GM23338 (cell line): ENCODE measurements around the gene MYOCD. TPM values are rescaled to one million over a fixed set of nuclear protein-coding genes. Genes with fewer than 3 reads are reported as not detected.

Source experiments
- ATAC-seq: fragments of 200-7000 bp; cut with Tn5 transposase; 3 replicates; pipeline ENCODE4 v1.9.1; 2020
- DNase-seq: peaks from one replicate; pipeline ENCODE4 v3.0.0-alpha.2; 2015; ENCODE audit warnings: low spot score
- H2AFZ ChIP-seq: fragments of 200-600 bp; sonication (generic); 2 replicates; pipeline ENCODE4 v1.8.0; 2016; ENCODE audit warnings: antibody characterized with exemption, mild to moderate bottlenecking, moderate library complexity
- H3F3A ChIP-seq: fragments of 200-600 bp; sonication (generic); replicated peaks from 2 replicates; pipeline ENCODE4 v1.8.0; 2017; ENCODE audit warnings: antibody characterized with exemption, mixed run types, low read depth
- H3K27ac ChIP-seq: fragments of 200-600 bp; sonication (generic); 2 replicates; pipeline ENCODE4 v1.6.1; 2016; ENCODE audit warnings: low read depth
- H3K27me3 ChIP-seq: fragments of 200-600 bp; sonication (generic); 2 replicates; pipeline ENCODE4 v1.8.0; 2016; ENCODE audit warnings: mild to moderate bottlenecking, mixed run types, moderate library complexity; ENCODE audit not compliant: insufficient read depth
- H3K36me3 ChIP-seq: fragments of 200-600 bp; sonication (generic); 2 replicates; pipeline ENCODE4 v1.8.0; 2016; ENCODE audit warnings: mild to moderate bottlenecking; ENCODE audit not compliant: insufficient read depth
- H3K4me1 ChIP-seq: fragments of 200-600 bp; sonication (generic); 2 replicates; pipeline ENCODE4 v1.8.0; 2016; ENCODE audit warnings: mild to moderate bottlenecking, moderate library complexity; ENCODE audit not compliant: insufficient read depth
- H3K4me2 ChIP-seq: fragments of 200-600 bp; sonication (generic); 2 replicates; pipeline ENCODE4 v1.7.1; 2017; ENCODE audit warnings: mixed run types
- H3K4me3 ChIP-seq: fragments of 200-600 bp; sonication (generic); 2 replicates; pipeline ENCODE4 v1.6.1; 2016; ENCODE audit warnings: mixed run types
- H3K79me2 ChIP-seq: fragments of 200-600 bp; sonication (generic); replicated peaks from 2 replicates; pipeline ENCODE4 v1.8.0; 2017; ENCODE audit warnings: mild to moderate bottlenecking; ENCODE audit not compliant: insufficient read depth
- H3K9me2 ChIP-seq: fragments of 200-600 bp; sonication (generic); 2 replicates; pipeline ENCODE4 v1.8.0; 2017; ENCODE audit not compliant: insufficient read depth
- H4K20me1 ChIP-seq: fragments of 200-600 bp; sonication (generic); replicated peaks from 2 replicates; pipeline ENCODE4 v1.8.0; 2017; ENCODE audit warnings: mild to moderate bottlenecking; ENCODE audit not compliant: insufficient read depth
- H3K27ac Mint-ChIP-seq: 2 replicates; pipeline ENCODE4 v1.8.0; 2020; ENCODE audit warnings: inconsistent platforms, mild to moderate bottlenecking, moderate library complexity, mixed read lengths
- H3K27me3 Mint-ChIP-seq: 3 replicates; pipeline ENCODE4 v1.8.0; 2022; ENCODE audit warnings: low read depth, mild to moderate bottlenecking, moderate library complexity, mixed read lengths, inconsistent platforms; ENCODE audit not compliant: insufficient read depth, poor library complexity
- H3K36me3 Mint-ChIP-seq: 3 replicates; pipeline ENCODE4 v1.8.0; 2021; ENCODE audit warnings: low read depth, mild to moderate bottlenecking, inconsistent platforms, moderate library complexity, mixed read lengths
- H3K4me1 Mint-ChIP-seq: 3 replicates; pipeline ENCODE4 v1.8.0; 2020; ENCODE audit warnings: mild to moderate bottlenecking, inconsistent platforms, mixed read lengths
- H3K4me3 Mint-ChIP-seq: 3 replicates; pipeline ENCODE4 v1.8.0; 2021; ENCODE audit warnings: moderate library complexity, mild to moderate bottlenecking, inconsistent platforms, mixed read lengths
- H3K9me3 Mint-ChIP-seq: 3 replicates; pipeline ENCODE4 v1.8.0; 2020; ENCODE audit warnings: moderate library complexity, mild to moderate bottlenecking, inconsistent platforms, mixed read lengths
- CREB1 ChIP-seq: fragments of 250-450 bp; sonication (Bioruptor Pico); IDR thresholded peaks from 2 replicates; pipeline ENCODE4 v1.5.0; 2020; ENCODE audit warnings: low read depth, mild to moderate bottlenecking, moderate library complexity
- ETS1 ChIP-seq: IDR thresholded peaks from 2 replicates; pipeline ENCODE4 v1.6.1; 2016; ENCODE audit warnings: antibody characterized with exemption
- EZH2 ChIP-seq: fragments of 200-600 bp; sonication (generic); IDR thresholded peaks from one replicate; pipeline ENCODE4 v1.8.0; 2017; ENCODE audit warnings: antibody characterized with exemption, mild to moderate bottlenecking, low read depth; ENCODE audit not compliant: unreplicated experiment
- EZH2phosphoT487 ChIP-seq: fragments of 200-600 bp; sonication (generic); IDR thresholded peaks from one replicate; pipeline ENCODE4 v1.8.1; 2018; ENCODE audit warnings: antibody characterized with exemption; ENCODE audit not compliant: unreplicated experiment
- JUNB ChIP-seq: IDR thresholded peaks from one replicate; pipeline ENCODE4 v1.6.1; 2016; ENCODE audit warnings: antibody characterized with exemption; ENCODE audit not compliant: unreplicated experiment
- NANOG ChIP-seq: IDR thresholded peaks from 2 replicates; pipeline ENCODE4 v1.6.1; 2016; ENCODE audit warnings: antibody characterized with exemption, borderline replicate concordance
- POLR2AphosphoS5 ChIP-seq: IDR thresholded peaks from 2 replicates; pipeline ENCODE4 v1.6.1; 2016; ENCODE audit warnings: antibody characterized with exemption, low read depth
- ZNF114 ChIP-seq: fragments of 250-450 bp; sonication (Bioruptor Pico); IDR thresholded peaks from 2 replicates; pipeline ENCODE4 v1.5.0; 2020; ENCODE audit warnings: mild to moderate bottlenecking, moderate library complexity
- ZNF331 ChIP-seq: fragments of 250-450 bp; sonication (Bioruptor Pico); IDR thresholded peaks from 2 replicates; pipeline ENCODE4 v1.5.0; 2020; ENCODE audit warnings: low read depth, mild to moderate bottlenecking, moderate library complexity
- ZNF462 ChIP-seq: fragments of 250-450 bp; sonication (Bioruptor Pico); IDR thresholded peaks from 2 replicates; pipeline ENCODE4 v1.5.0; 2020; ENCODE audit warnings: mild to moderate bottlenecking, moderate library complexity
- polyA plus RNA-seq: library from polyadenylated mRNA; unstranded; fragments of >200 nt; fragmentation: Nextera tagmentation; extraction: Ambion mirVana; gene quantifications from 2 replicates; pipeline ENCODE4 v1.2.1, GENCODE V29; 2016
- total RNA-seq: library from RNA; depleted of rRNA; stranded (reverse); fragments of >200 nt; shearing (Covaris generic); gene quantifications from 2 replicates; pipeline ENCODE4 v1.2.3, GENCODE V29; 2014
- TF ChIP-seq, protein P1 (sequence below): IDR thresholded peaks from one replicate; pipeline ENCODE4 v1.6.1; 2018; ENCODE audit warnings: antibody characterized with exemption; ENCODE audit not compliant: unreplicated experiment
- TF ChIP-seq, protein P2 (sequence below), 2 experiments: fragments of 200-600 bp in 1 of 2; sonication (generic) in 1 of 2; conservative IDR thresholded peaks; 2 replicates each; pipeline versions ENCODE4 v1.5.1 to v1.6.1; 2016 to 2017; ENCODE audit warnings: antibody characterized with exemption in 2 of 2, low read depth in 2 of 2, mild to moderate bottlenecking in 2 of 2, moderate library complexity in 1 of 2

MYOCD gene
- total and polyA plus RNA-seq, 2 experiments from 2014 or later, result 0.80 to 2.4 TPM

DNA sequence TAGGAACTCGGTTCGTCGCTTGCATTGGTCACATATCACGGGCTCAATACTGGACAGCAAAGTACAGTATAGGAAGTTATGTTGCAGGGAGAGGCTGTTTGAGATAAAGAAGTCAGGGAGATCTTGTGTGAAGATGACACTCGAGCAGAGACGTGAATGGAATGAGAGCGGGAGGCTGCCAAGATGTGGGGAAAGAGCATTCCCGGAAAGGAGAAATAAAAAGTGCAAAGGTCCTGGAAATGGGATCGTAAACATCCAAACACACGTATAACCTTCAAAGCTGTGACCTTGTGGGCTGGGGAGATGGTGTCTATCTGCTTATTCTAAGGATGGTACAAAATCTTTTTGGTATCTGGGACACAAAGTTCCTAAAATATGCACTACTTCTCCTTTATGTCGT, 43.0 kb upstream of the MYOCD start (continued):
- TF ChIP-seq ZNF462 (CRISPR knock-in tag), result no peak

DNA sequence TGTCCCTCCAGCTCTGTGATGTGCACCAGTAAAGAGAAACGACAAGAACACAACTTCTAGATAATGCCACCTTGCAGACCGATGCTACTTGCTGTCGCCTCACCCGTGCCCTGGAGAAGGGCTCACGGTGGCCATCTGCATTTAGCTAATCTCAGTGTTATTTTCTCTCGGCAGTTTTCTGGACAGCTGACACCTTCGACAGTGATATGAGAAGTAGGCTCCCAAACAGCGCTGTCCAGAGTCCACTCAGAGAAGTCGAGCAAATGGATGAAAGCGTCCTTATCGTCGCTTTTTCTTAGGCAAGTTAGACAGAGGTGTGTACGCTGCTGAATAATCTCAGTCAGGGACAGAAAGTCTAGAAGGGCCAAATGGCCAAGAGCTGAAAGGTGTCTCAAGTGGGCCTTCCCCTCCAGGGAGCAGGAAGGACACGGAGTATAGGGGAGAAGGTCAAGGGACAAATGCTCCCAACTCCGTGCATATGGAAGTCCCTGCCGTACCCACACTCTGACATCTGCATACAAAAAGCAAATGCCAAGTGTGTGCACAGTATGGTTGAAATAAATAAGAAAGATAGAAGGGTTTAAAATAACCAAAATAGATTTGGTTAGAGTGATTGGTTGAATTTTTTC, 42.4 kb upstream of the MYOCD start:
- H3K4me3 ChIP-seq, result no peak overlapping the region
- no peaks in the 10 kb centered on the region for H3F3A ChIP-seq
- H3K79me2 ChIP-seq, result no peaks in the 10 kb centered on the region
- H4K20me1 ChIP-seq, result no peaks in the 10 kb centered on the region
- no peak overlapping the region; the same call in 1 of the 2 replicates for H2AFZ ChIP-seq
- H3K27me3 Mint-ChIP-seq, result peaks cover 2% of the 10 kb centered on the region
- no peak overlapping the region for H3K4me3 Mint-ChIP-seq
- no peak for ATAC-seq
- peaks cover 44% of the 10 kb centered on the region for H3K4me1 Mint-ChIP-seq
- H3K9me3 Mint-ChIP-seq, result no peaks in the 10 kb centered on the region; the same call in 2 of the 3 replicates
- no peaks in the 10 kb centered on the region for H3K36me3 Mint-ChIP-seq
- H3K4me2 ChIP-seq, result no peak overlapping the region
- H3K27ac Mint-ChIP-seq, result no peak overlapping the region
- no peaks in the 10 kb centered on the region for H3K27me3 ChIP-seq
- H3K9me2 ChIP-seq, result 0 out of 2 replicates have a peak, but pooled peaks cover 3% of the 10 kb centered on the region
- DNase-seq, result no peak
- H3K27ac ChIP-seq, result no peak overlapping the region
- no peaks in the 10 kb centered on the region for H3K36me3 ChIP-seq
- H3K4me1 ChIP-seq, result peaks cover 36% of the 10 kb centered on the region
- no peak for TF ChIP-seq NANOG
- no peak for TF ChIP-seq ZNF114
- no peak for TF ChIP-seq ZNF331
- TF ChIP-seq EZH2phosphoT487, result no peak
- no peak for TF ChIP-seq CREB1 (CRISPR knock-in tag)
- TF ChIP-seq, protein P1, sequence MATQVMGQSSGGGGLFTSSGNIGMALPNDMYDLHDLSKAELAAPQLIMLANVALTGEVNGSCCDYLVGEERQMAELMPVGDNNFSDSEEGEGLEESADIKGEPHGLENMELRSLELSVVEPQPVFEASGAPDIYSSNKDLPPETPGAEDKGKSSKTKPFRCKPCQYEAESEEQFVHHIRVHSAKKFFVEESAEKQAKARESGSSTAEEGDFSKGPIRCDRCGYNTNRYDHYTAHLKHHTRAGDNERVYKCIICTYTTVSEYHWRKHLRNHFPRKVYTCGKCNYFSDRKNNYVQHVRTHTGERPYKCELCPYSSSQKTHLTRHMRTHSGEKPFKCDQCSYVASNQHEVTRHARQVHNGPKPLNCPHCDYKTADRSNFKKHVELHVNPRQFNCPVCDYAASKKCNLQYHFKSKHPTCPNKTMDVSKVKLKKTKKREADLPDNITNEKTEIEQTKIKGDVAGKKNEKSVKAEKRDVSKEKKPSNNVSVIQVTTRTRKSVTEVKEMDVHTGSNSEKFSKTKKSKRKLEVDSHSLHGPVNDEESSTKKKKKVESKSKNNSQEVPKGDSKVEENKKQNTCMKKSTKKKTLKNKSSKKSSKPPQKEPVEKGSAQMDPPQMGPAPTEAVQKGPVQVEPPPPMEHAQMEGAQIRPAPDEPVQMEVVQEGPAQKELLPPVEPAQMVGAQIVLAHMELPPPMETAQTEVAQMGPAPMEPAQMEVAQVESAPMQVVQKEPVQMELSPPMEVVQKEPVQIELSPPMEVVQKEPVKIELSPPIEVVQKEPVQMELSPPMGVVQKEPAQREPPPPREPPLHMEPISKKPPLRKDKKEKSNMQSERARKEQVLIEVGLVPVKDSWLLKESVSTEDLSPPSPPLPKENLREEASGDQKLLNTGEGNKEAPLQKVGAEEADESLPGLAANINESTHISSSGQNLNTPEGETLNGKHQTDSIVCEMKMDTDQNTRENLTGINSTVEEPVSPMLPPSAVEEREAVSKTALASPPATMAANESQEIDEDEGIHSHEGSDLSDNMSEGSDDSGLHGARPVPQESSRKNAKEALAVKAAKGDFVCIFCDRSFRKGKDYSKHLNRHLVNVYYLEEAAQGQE, result no peak
- TF ChIP-seq POLR2AphosphoS5, result no peak
- no peak for TF ChIP-seq JUNB
- no peak for TF ChIP-seq EZH2
- TF ChIP-seq, protein P2, sequence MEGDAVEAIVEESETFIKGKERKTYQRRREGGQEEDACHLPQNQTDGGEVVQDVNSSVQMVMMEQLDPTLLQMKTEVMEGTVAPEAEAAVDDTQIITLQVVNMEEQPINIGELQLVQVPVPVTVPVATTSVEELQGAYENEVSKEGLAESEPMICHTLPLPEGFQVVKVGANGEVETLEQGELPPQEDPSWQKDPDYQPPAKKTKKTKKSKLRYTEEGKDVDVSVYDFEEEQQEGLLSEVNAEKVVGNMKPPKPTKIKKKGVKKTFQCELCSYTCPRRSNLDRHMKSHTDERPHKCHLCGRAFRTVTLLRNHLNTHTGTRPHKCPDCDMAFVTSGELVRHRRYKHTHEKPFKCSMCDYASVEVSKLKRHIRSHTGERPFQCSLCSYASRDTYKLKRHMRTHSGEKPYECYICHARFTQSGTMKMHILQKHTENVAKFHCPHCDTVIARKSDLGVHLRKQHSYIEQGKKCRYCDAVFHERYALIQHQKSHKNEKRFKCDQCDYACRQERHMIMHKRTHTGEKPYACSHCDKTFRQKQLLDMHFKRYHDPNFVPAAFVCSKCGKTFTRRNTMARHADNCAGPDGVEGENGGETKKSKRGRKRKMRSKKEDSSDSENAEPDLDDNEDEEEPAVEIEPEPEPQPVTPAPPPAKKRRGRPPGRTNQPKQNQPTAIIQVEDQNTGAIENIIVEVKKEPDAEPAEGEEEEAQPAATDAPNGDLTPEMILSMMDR (conservative IDR thresholded peaks at IDR 0.05; ENCODE audit: low read depth in 2 of 2), result no peak
- TF ChIP-seq ETS1, result no peak
